IMR-90 (cell line): ENCODE results near the gene FLACC1. TPM values are rescaled to one million over a fixed set of nuclear protein-coding genes. Genes with fewer than 3 reads are reported as not detected.
"Not testable (repeated sequence)": the region's sequence is repeated elsewhere in the genome, so short reads cannot be mapped to it uniquely, and the experiment has no call there.

Experiments
- ATAC-seq: fragments of 200-7000 bp; cut with Tn5 transposase; 2 replicates; pipeline ENCODE4 v1.9.1; 2020; ENCODE audit warnings: low read depth, mild to moderate bottlenecking, moderate library complexity
- BruUV-seq: library from RNA; stranded (reverse); fragments of 400-500 nt; replicated peaks from 2 replicates; lab custom pipeline; 2021; lab: Mats Ljungman, UMichigan
- CTCF ChIA-PET: fragments of 300-600 bp; formaldehyde crosslinking; extraction: SDS; loops from one replicate; lab custom pipeline; 2021; ENCODE audit warnings: antibody characterized with exemption; lab: Yijun Ruan, JAX
- POLR2A ChIA-PET: fragments of 300-600 bp; sonication (Branson Sonifier 250); formaldehyde crosslinking; loops from one replicate; lab custom pipeline; 2022; ENCODE audit warnings: antibody characterized with exemption; ENCODE audit not compliant: unreplicated experiment; lab: Charles Lee
- DNase-seq: peaks from one replicate; pipeline ENCODE4 v3.0.0; 2013
- H2AFZ ChIP-seq: replicated peaks from 2 replicates; pipeline ENCODE3; 2013; ENCODE audit warnings: low read length, mild to moderate bottlenecking; ENCODE audit not compliant: poor library complexity
- H2AK5ac ChIP-seq: 2 replicates; pipeline ENCODE4 v1.6.1; 2013; ENCODE audit warnings: low read depth, low read length, inconsistent platforms
- H2AK9ac ChIP-seq: replicated peaks from 2 replicates; pipeline ENCODE3; 2013; ENCODE audit warnings: mild to moderate bottlenecking, low read depth, low read length, moderate library complexity; ENCODE audit not compliant: poor library complexity
- H2BK120ac ChIP-seq: 2 replicates; pipeline ENCODE4 v1.6.1; 2013; ENCODE audit warnings: low read depth, low read length, inconsistent platforms
- H2BK15ac ChIP-seq: 3 replicates; pipeline ENCODE4 v1.6.1; 2013; ENCODE audit warnings: low read depth, low read length, inconsistent platforms
- H2BK20ac ChIP-seq: 2 replicates; pipeline ENCODE4 v1.6.1; 2013; ENCODE audit warnings: low read depth, mild to moderate bottlenecking, inconsistent platforms, low read length, moderate library complexity
- H2BK5ac ChIP-seq: 2 replicates; pipeline ENCODE4 v1.6.1; 2013; ENCODE audit warnings: mild to moderate bottlenecking, low read depth, low read length, inconsistent platforms; ENCODE audit not compliant: poor library complexity, severe bottlenecking
- H3K14ac ChIP-seq: replicated peaks from 2 replicates; pipeline ENCODE4 v1.6.1; 2013; ENCODE audit warnings: low read depth, low read length, inconsistent platforms
- H3K18ac ChIP-seq: 2 replicates; pipeline ENCODE4 v1.6.1; 2013; ENCODE audit warnings: low read depth, low read length, control low read depth
- H3K23ac ChIP-seq: 2 replicates; pipeline ENCODE4 v1.6.1; 2013; ENCODE audit warnings: low read depth, low read length, inconsistent platforms
- H3K27ac ChIP-seq: 2 replicates; pipeline ENCODE4 v1.5.1; 2013; ENCODE audit warnings: mild to moderate bottlenecking, control low read depth, low read length; ENCODE audit not compliant: insufficient read depth
- H3K27me3 ChIP-seq: 2 replicates; pipeline ENCODE4 v1.6.1; 2013; ENCODE audit warnings: low read length; ENCODE audit not compliant: control insufficient read depth, insufficient read depth
- H3K36me3 ChIP-seq: 2 replicates; pipeline ENCODE4 v1.6.1; 2013; ENCODE audit warnings: low read length, mixed read lengths; ENCODE audit not compliant: control insufficient read depth, insufficient read depth
- H3K4ac ChIP-seq: 2 replicates; pipeline ENCODE4 v1.6.1; 2013; ENCODE audit warnings: low read depth, low read length, inconsistent platforms
- H3K4me1 ChIP-seq: 2 replicates; pipeline ENCODE4 v1.6.1; 2013; ENCODE audit warnings: low read length, mixed read lengths; ENCODE audit not compliant: control insufficient read depth, insufficient read depth
- H3K4me2 ChIP-seq: 2 replicates; pipeline ENCODE4 v1.6.1; 2013; ENCODE audit warnings: low read depth, mild to moderate bottlenecking, control low read depth, low read length, moderate library complexity
- H3K4me3 ChIP-seq: 2 replicates; pipeline ENCODE4 v1.5.1; 2013; ENCODE audit warnings: low read depth, mild to moderate bottlenecking, control low read depth, low read length, moderate library complexity; ENCODE audit not compliant: insufficient read depth
- H3K56ac ChIP-seq: 2 replicates; pipeline ENCODE4 v1.6.1; 2013; ENCODE audit warnings: low read length, inconsistent platforms; ENCODE audit not compliant: insufficient read depth; ENCODE audit errors: extremely low read depth
- H3K79me1 ChIP-seq, 2 experiments: 2 replicates each; pipeline ENCODE4 v1.6.1; 2013; ENCODE audit warnings: low read length in 2 of 2, inconsistent platforms in 1 of 2, low read depth in 1 of 2
- H3K9ac ChIP-seq: 2 replicates; pipeline ENCODE4 v1.6.1; 2013; ENCODE audit warnings: low read depth, low read length, control low read depth
- H3K9me1 ChIP-seq: 2 replicates; pipeline ENCODE4 v1.6.1; 2013; ENCODE audit warnings: low read length, inconsistent platforms; ENCODE audit not compliant: insufficient read depth
- H3K9me3 ChIP-seq: 2 replicates; pipeline ENCODE4 v1.6.1; 2013; ENCODE audit warnings: low read length; ENCODE audit not compliant: control insufficient read depth, insufficient read depth
- H4K20me1 ChIP-seq: 2 replicates; pipeline ENCODE4 v1.6.1; 2013; ENCODE audit warnings: low read length, inconsistent platforms; ENCODE audit not compliant: insufficient read depth
- H4K5ac ChIP-seq: 2 replicates; pipeline ENCODE4 v1.6.1; 2013; ENCODE audit warnings: mild to moderate bottlenecking, low read depth, low read length, control low read depth
- H4K8ac ChIP-seq, 2 experiments: 2 replicates each; pipeline ENCODE4 v1.6.1; 2013; ENCODE audit warnings: low read depth in 2 of 2, low read length in 2 of 2, control low read depth in 1 of 2, inconsistent platforms in 1 of 2
- H4K91ac ChIP-seq: 2 replicates; pipeline ENCODE4 v1.6.1; 2013; ENCODE audit warnings: low read depth, low read length, inconsistent platforms; ENCODE audit not compliant: insufficient read depth
- WGBS, 2 experiments: methylation state at CpG; one replicate each; pipeline versions ENCODE4 v1.1.5 to v1.1.7; 2013; ENCODE audit warnings: missing lambda C conversion rate in 2 of 2; ENCODE audit not compliant: insufficient read length in 1 of 2; ENCODE audit errors: extremely low coverage in 2 of 2; 5-methylcytosine and 5-hydroxymethylcytosine counted together
- dilution Hi-C: fragments of 300-500 bp; cut with HindIII; formaldehyde crosslinking; loops from one replicate; pipeline ENCODE4 v1.14.3; 2018; ENCODE audit warnings: low sequenced_read_pairs; ENCODE audit not compliant: unreplicated experiment
- in situ Hi-C: fragments of 300-500 bp; cut with MboI; formaldehyde crosslinking; loops from 3 replicates; pipeline ENCODE4 v1.14.3; 2019; ENCODE audit warnings: low sequenced_read_pairs, inconsistent platforms, mixed read lengths
- intact Hi-C: fragments of 100-400 bp; cut with micrococcal nuclease; formaldehyde crosslinking; loops from 2 replicates; pipeline ENCODE4 v1.10.0; 2022
- polyA plus RNA-seq, 3 experiments: library from polyadenylated mRNA; depleted of rRNA; stranded (reverse); fragments of >200 nt; gene quantifications; 2 replicates each; pipeline ENCODE4 v1.2.3, GENCODE V29; 2012; ENCODE audit warnings: low replicate concordance in 1 of 3
- total RNA-seq: library from RNA; depleted of rRNA; stranded (reverse); fragments of >200 nt; gene quantifications from 2 replicates; pipeline ENCODE4 v1.2.3, GENCODE V29; 2012

The FLACC1 gene
- total and polyA plus RNA-seq, 2 of the 4 experiments (the other 2 are of a cell fraction) = 0.32 to 0.54 TPM

- H2AFZ ChIP-seq = not testable (repeated sequence)
These were observed 57.2 kb downstream of the FLACC1 start for GRCh38 chr2:201299929-201300328.

More at GRCh38 chr2:201299929-201300328, 57.2 kb downstream of the FLACC1 start:
- H2AK9ac ChIP-seq, H4K8ac ChIP-seq, H2BK15ac ChIP-seq, BruUV-seq, H3K27ac ChIP-seq, H3K4ac ChIP-seq, H4K20me1 ChIP-seq, H3K4me1 ChIP-seq, H3K56ac ChIP-seq, H2BK120ac ChIP-seq, ATAC-seq, H3K14ac ChIP-seq, POLR2A ChIA-PET, intact Hi-C loops, CTCF ChIA-PET, H3K9me3 ChIP-seq, DNase-seq, H3K18ac ChIP-seq, H3K27me3 ChIP-seq, H3K9me1 ChIP-seq, H4K91ac ChIP-seq, H2BK5ac ChIP-seq, in situ Hi-C loops, H3K9ac ChIP-seq, dilution Hi-C loops, H2BK20ac ChIP-seq, H3K79me1 ChIP-seq, H3K23ac ChIP-seq, H3K4me2 ChIP-seq, H3K36me3 ChIP-seq, H4K5ac ChIP-seq, H3K4me3 ChIP-seq, H2AK5ac ChIP-seq: not testable (repeated sequence)
- 93% methylated on average over 3 of the region's 11 CpGs; no CpG with 5 or more reads in 1 of the 2 experiments for WGBS, 2 experiments
